Measurements from ENCODE around the gene LYZL6. TPM values are rescaled to one million over a fixed set of nuclear protein-coding genes. Genes with fewer than 3 reads are reported as not detected.

The LYZL6 gene
- polyA plus RNA-seq, 3 donors, result not detected

- Mint-ChIP-seq H3K27me3 (ENCODE audit: low read depth in 3 of 3) (peaks cover 0 to 2% (median 2%) of the 10 kb centered on the region in 3 donors), H3K27ac (no peak overlapping the region), H3K4me3 (no peak overlapping the region), H3K4me1 (no peaks in the 10 kb centered on the region), H3K9me3 (no peaks in the 10 kb centered on the region), H3K36me3 (no peaks in the 10 kb centered on the region)
- no peak for TF ChIP-seq CTCF (IDR thresholded peaks at IDR 0.05)
- H3K9ac ChIP-seq (ENCODE audit: insufficient read depth, low read length, poor library complexity, severe bottlenecking), result no peak overlapping the region
- no peak overlapping the region for H3K4me3 ChIP-seq (replicated peaks in 1 of 3; ENCODE audit: low read depth in 2 of 3, low read length in 3 of 3)
- intact Hi-C loops (cut with micrococcal nuclease), result loop anchor here (5.0 to 10.0 kb wide), 2 partner anchors 94 to 506 kb away; partner anchors contain the start of gene ZNHIT3 (in 1 of the 2)
- H3K27me3 ChIP-seq (ENCODE audit: control insufficient read depth in 2 of 2, insufficient read depth in 2 of 2, low read length in 2 of 2), result no peaks in the 10 kb centered on the region
- H4K20me1 ChIP-seq (ENCODE audit: insufficient read depth, low read length), result no peaks in the 10 kb centered on the region
- H3K27ac ChIP-seq (ENCODE audit: low read depth in 1 of 2, low read length in 2 of 2), result no peak overlapping the region
- no peaks in the 10 kb centered on the region for H3K36me3 ChIP-seq (replicated peaks in 1 of 2; ENCODE audit: control insufficient read depth in 1 of 2, insufficient read depth in 2 of 2, low read length in 2 of 2)
- DNase-seq, result no peak
- WGBS (ENCODE audit: insufficient coverage), result no CpG with 5 or more reads among the region's 3 CpGs
- H3K4me1 ChIP-seq (ENCODE audit: control insufficient read depth in 1 of 2, insufficient read depth in 2 of 2, low read length in 2 of 2), result no peaks in the 10 kb centered on the region
- H2AFZ ChIP-seq (ENCODE audit: insufficient read depth, low read depth, low read length, poor library complexity, severe bottlenecking), result no peak overlapping the region
- no peaks in the 10 kb centered on the region for H3K79me2 ChIP-seq (ENCODE audit: insufficient read depth, low read length)
- no peaks in the 10 kb centered on the region for H3K9me3 ChIP-seq (replicated peaks in 1 of 2; ENCODE audit: control insufficient read depth in 1 of 2, insufficient read depth in 1 of 2, low read length in 2 of 2)
- H3K4me2 ChIP-seq (replicated peaks; ENCODE audit: extremely low read depth, low read length, poor library complexity, severe bottlenecking), result no peak overlapping the region
These were observed 34.8 kb upstream of the LYZL6 start for GRCh38 chr17:35978346-35978745.

- Histone ChIP-seq H3K4me3 (replicated peaks in 1 of 3; ENCODE audit: low read depth in 2 of 3, low read length in 3 of 3) (no peak overlapping the region), H3K36me3 (replicated peaks in 1 of 2; ENCODE audit: control insufficient read depth in 1 of 2, insufficient read depth in 2 of 2, low read length in 2 of 2) (no peaks in the 10 kb centered on the region), H3K27me3 (ENCODE audit: control insufficient read depth in 2 of 2, insufficient read depth in 2 of 2, low read length in 2 of 2) (no peaks in the 10 kb centered on the region), H3K4me2 (replicated peaks; ENCODE audit: extremely low read depth, low read length, poor library complexity, severe bottlenecking) (no peak overlapping the region), H3K9me3 (replicated peaks in 1 of 2; ENCODE audit: control insufficient read depth in 1 of 2, insufficient read depth in 1 of 2, low read length in 2 of 2) (no peaks in the 10 kb centered on the region), H3K27ac (ENCODE audit: low read depth in 1 of 2, low read length in 2 of 2) (no peak overlapping the region), H3K79me2 (ENCODE audit: insufficient read depth, low read length) (no peaks in the 10 kb centered on the region), H3K4me1 (ENCODE audit: control insufficient read depth in 1 of 2, insufficient read depth in 2 of 2, low read length in 2 of 2) (no peaks in the 10 kb centered on the region), H3K9ac (ENCODE audit: insufficient read depth, low read length, poor library complexity, severe bottlenecking) (no peak overlapping the region), H2AFZ (ENCODE audit: insufficient read depth, low read depth, low read length, poor library complexity, severe bottlenecking) (no peak overlapping the region), H4K20me1 (ENCODE audit: insufficient read depth, low read length) (no peaks in the 10 kb centered on the region)
- H3K4me1 Mint-ChIP-seq, result peaks cover 2% of the 10 kb centered on the region
- no peak for TF ChIP-seq CTCF (IDR thresholded peaks at IDR 0.05)
- H3K27ac Mint-ChIP-seq, result peak overlapping the region in 1 of 7 donors; percentile 4
- 87% methylated on average over 6 of the region's 7 CpGs for WGBS (ENCODE audit: insufficient coverage)
- peaks cover 0 to 4% (median 4%) of the 10 kb centered on the region in 3 donors for H3K27me3 Mint-ChIP-seq (ENCODE audit: low read depth in 3 of 3)
- no peak for DNase-seq
- no peaks in the 10 kb centered on the region for H3K36me3 Mint-ChIP-seq
- intact Hi-C loops (cut with micrococcal nuclease), result loop anchor here (5.0 to 10.0 kb wide), 2 partner anchors 95 to 507 kb away; partner anchors contain the start of gene ZNHIT3 (in 1 of the 2)
- no peak overlapping the region for H3K4me3 Mint-ChIP-seq
- no peaks in the 10 kb centered on the region for H3K9me3 Mint-ChIP-seq
These were observed 34.0 kb upstream of the LYZL6 start for GRCh38 chr17:35977509-35977908.

Measured in CD14-positive monocyte (primary cell).